AG10803 (cell line): ENCODE measurements around the gene DNAJB8.

Experiments used
- DNase-seq: peaks from one replicate; pipeline ENCODE4 v3.0.0; 2010; ENCODE audit warnings: low read depth
- H3K4me3 ChIP-seq: 2 replicates; pipeline ENCODE4 v1.5.1; 2011; ENCODE audit warnings: mild to moderate bottlenecking, low read length, control low read depth
- CTCF ChIP-seq: conservative IDR thresholded peaks from 2 replicates; pipeline ENCODE4 v1.5.1; 2011; ENCODE audit warnings: mild to moderate bottlenecking, low read length, control low read depth, inconsistent platforms

Gene DNAJB8

DNA sequence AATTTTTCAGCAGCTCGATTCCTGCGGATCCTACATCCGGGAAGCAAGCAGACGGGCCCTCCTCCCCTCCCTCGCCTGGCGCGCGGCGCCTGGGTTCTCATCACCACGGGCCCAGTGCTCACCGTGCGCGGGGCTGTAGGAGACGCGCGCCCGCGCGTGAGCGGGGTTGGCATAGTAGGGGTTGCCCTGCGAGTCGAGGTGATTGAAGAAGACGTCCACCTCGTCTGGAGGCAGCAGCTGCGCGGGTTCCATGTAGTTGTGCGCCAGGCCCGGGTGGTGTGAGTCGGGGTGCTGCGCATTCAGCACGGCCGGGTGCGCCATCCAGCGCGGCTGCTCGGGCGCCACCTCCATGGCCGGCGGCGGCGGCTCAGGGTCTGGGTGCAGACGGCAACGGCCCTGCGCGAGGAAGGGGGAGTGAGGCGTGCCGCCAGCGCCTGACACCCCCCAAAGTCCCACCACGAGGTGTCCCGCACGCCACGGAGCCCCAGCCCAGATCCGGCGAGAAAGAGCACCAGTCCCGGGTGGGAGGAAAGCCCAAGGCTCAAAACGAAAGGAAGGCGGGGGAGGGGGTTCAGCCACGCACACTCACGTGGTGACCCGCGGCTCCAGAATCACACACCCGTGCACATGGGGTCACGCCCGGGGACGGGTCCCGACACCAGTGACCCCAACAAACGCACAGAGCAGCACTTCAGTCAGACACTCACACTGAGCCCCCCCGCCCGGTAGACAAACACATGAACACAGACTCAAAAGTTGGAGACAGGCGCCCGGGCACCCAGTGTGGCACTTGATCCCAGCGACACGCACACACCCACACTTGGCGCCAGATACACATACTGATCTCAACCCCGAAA, 20.2 kb upstream of the DNAJB8 start:
- TF ChIP-seq CTCF: no peak
- peak overlapping the region; percentile 79 for H3K4me3 ChIP-seq
- DNase-seq: peak; percentile 59

- DNase-seq: no peak
- peak overlapping the region; percentile 79 for H3K4me3 ChIP-seq
- no peak for TF ChIP-seq CTCF
These were observed 19.5 kb upstream of the DNAJB8 start for GRCh38 chr3:128486205-128486628.

DNA sequence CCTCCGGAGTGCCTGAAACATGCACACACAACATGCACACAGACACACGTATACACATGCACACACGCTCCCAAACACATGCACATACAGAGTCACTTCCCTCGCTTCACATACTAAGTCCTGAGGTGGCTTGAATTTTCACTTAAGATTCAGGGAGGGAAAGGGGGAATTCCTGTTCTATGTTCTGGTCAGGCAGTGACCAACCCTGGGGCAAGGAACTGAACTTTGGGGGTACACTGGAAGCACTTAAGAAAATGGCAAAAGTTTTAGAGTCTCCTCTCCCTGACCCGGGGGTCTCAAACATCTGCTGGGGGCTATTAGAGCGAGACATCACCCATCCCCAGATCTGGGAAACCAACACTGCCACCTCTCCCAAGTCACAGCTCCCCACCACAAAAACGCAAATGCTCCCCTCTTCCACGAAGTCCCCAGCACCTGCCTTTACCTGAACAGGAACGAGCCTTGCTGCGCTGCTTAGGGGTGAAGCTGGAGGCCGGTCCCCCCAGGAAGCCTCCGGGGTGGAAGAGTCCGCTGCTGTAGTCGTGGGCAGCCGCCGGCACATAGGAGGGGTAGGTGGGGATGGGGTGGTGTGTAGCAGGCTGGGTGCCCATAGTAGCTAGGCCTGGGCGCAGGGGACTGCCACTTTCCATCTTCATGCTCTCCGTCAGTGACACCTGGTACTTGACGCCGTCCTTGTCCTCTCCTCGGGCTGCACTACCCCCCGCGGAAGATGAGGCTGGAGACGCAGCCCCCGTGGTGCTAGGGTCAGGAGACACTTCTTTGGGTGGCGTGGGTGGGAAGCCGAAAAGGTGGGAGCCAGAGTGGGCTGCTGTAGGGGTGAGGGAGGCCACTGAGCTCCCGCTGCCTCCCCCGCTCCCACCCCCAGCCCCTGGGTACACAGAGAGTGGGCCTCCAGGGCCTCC, 18.9 kb upstream of the DNAJB8 start:
- DNase-seq: no peak
- peak overlapping the region; percentile 79 for H3K4me3 ChIP-seq
- TF ChIP-seq CTCF: no peak

- no peak for DNase-seq
- peak overlapping the region; percentile 79 for H3K4me3 ChIP-seq
- no peak for TF ChIP-seq CTCF
These were observed 18.0 kb upstream of the DNAJB8 start for GRCh38 chr3:128484404-128485281.

GRCh38 chr3:128483657-128484403, 17.1 kb upstream of the DNAJB8 start:
- no peak for DNase-seq
- peak overlapping the region; percentile 46 for H3K4me3 ChIP-seq
- TF ChIP-seq CTCF: no peak
